ENCODE results near the gene PDE3A.

The PDE3A gene

GRCh38 chr12:20469756-20470155 lies 101.4 kb downstream of the PDE3A start:
- Histone ChIP-seq H3K14ac (ENCODE audit: low read length) (no peak overlapping the region), H3K9ac (ENCODE audit: low read depth, low read length, poor library complexity) (no peak overlapping the region), H3K36me3 (replicated peaks in 1 of 2; ENCODE audit: control insufficient read depth in 2 of 2, insufficient read depth in 2 of 2, low read length in 2 of 2) (no peaks in the 10 kb centered on the region), H3K27me3 (ENCODE audit: control insufficient read depth in 3 of 3, insufficient read depth in 3 of 3, low read depth in 1 of 3, low read length in 3 of 3) (no peaks in the 10 kb centered on the region), H3K79me1 (ENCODE audit: low read depth, low read length) (no peaks in the 10 kb centered on the region), H2AK5ac (ENCODE audit: low read depth, low read length) (no peak overlapping the region), H3K4me1 (ENCODE audit: control insufficient read depth in 2 of 2, insufficient read depth in 1 of 2, low read depth in 1 of 2, low read length in 2 of 2) (peaks cover 1 to 2% of the 10 kb centered on the region in 2 donors), H3K4ac (ENCODE audit: low read length) (no peak overlapping the region), H3K23ac (ENCODE audit: low read depth, low read length, poor library complexity) (no peak overlapping the region), H4K8ac (ENCODE audit: low read depth, low read length) (no peak overlapping the region), H3K18ac (ENCODE audit: low read length) (no peak overlapping the region), H2BK120ac (ENCODE audit: low read depth, low read length) (no peak overlapping the region), H3K4me3 (ENCODE audit: low read length in 2 of 2) (no peak overlapping the region), H2BK15ac (ENCODE audit: low read length) (no peak overlapping the region), H2BK12ac (ENCODE audit: low read length) (no peak overlapping the region), H3K9me3 (replicated peaks in 1 of 2; ENCODE audit: control insufficient read depth in 2 of 2, insufficient read depth in 1 of 2, low read depth in 1 of 2, low read length in 2 of 2) (peaks cover 0 to 4% of the 10 kb centered on the region in 2 donors), H3K27ac (replicated peaks; ENCODE audit: low read length) (no peak overlapping the region), H3K4me2 (ENCODE audit: insufficient read depth, low read length, poor library complexity, severe bottlenecking) (no peak overlapping the region), H2BK5ac (ENCODE audit: low read length) (no peak overlapping the region), H4K91ac (ENCODE audit: low read depth, low read length, poor library complexity) (no peak overlapping the region), H2AFZ (ENCODE audit: low read length) (no peak overlapping the region)
- DNase-seq (ENCODE audit: low spot score): no peak

GRCh38 chr12:20472102-20472782 lies 103.9 kb downstream of the PDE3A start:
- no peak overlapping the region for H4K8ac ChIP-seq (ENCODE audit: low read depth, low read length)
- H4K91ac ChIP-seq (ENCODE audit: low read depth, low read length, poor library complexity): no peak overlapping the region
- H3K18ac ChIP-seq (ENCODE audit: low read length): no peak overlapping the region
- H3K27me3 ChIP-seq (ENCODE audit: control insufficient read depth in 3 of 3, insufficient read depth in 3 of 3, low read depth in 1 of 3, low read length in 3 of 3): no peaks in the 10 kb centered on the region
- H2AFZ ChIP-seq (ENCODE audit: low read length): peak overlapping the region; percentile 62
- no peak overlapping the region for H3K23ac ChIP-seq (ENCODE audit: low read depth, low read length, poor library complexity)
- no peak overlapping the region for H2BK12ac ChIP-seq (ENCODE audit: low read length)
- no peak overlapping the region for H3K14ac ChIP-seq (ENCODE audit: low read length)
- H3K36me3 ChIP-seq (replicated peaks in 1 of 2; ENCODE audit: control insufficient read depth in 2 of 2, insufficient read depth in 2 of 2, low read length in 2 of 2): no peaks in the 10 kb centered on the region
- no peak overlapping the region for H2BK15ac ChIP-seq (ENCODE audit: low read length)
- no CpG with 5 or more reads among the region's 2 CpGs for WGBS, 2 donors (ENCODE audit: extremely low coverage in 2 of 2, insufficient read length in 2 of 2, insufficient replicate concordance in 1 of 2)
- H2AK5ac ChIP-seq (ENCODE audit: low read depth, low read length): no peak overlapping the region
- no peak for DNase-seq (ENCODE audit: low spot score)
- H2BK120ac ChIP-seq (ENCODE audit: low read depth, low read length): no peak overlapping the region
- peaks cover 0 to 4% of the 10 kb centered on the region in 2 donors for H3K9me3 ChIP-seq (replicated peaks in 1 of 2; ENCODE audit: control insufficient read depth in 2 of 2, insufficient read depth in 1 of 2, low read depth in 1 of 2, low read length in 2 of 2)
- no peak overlapping the region for H3K27ac ChIP-seq (replicated peaks; ENCODE audit: low read length)
- no peak overlapping the region for H3K4ac ChIP-seq (ENCODE audit: low read length)
- peaks cover 0 to 4% of the 10 kb centered on the region in 2 donors for H3K4me1 ChIP-seq (ENCODE audit: control insufficient read depth in 2 of 2, insufficient read depth in 1 of 2, low read depth in 1 of 2, low read length in 2 of 2)
- no peak overlapping the region for H3K4me2 ChIP-seq (ENCODE audit: insufficient read depth, low read length, poor library complexity, severe bottlenecking)
- H3K4me3 ChIP-seq (ENCODE audit: low read length in 2 of 2): no peak overlapping the region
- H3K79me1 ChIP-seq (ENCODE audit: low read depth, low read length): no peaks in the 10 kb centered on the region
- no peak overlapping the region for H3K9ac ChIP-seq (ENCODE audit: low read depth, low read length, poor library complexity)
- no peak overlapping the region for H2BK5ac ChIP-seq (ENCODE audit: low read length)

GRCh38 chr12:20473133-20473532 lies 104.8 kb downstream of the PDE3A start:
- no peak overlapping the region for H2BK5ac ChIP-seq (ENCODE audit: low read length)
- no peak overlapping the region for H4K91ac ChIP-seq (ENCODE audit: low read depth, low read length, poor library complexity)
- H3K27me3 ChIP-seq (ENCODE audit: control insufficient read depth in 3 of 3, insufficient read depth in 3 of 3, low read depth in 1 of 3, low read length in 3 of 3): no peaks in the 10 kb centered on the region
- no peak overlapping the region for H3K23ac ChIP-seq (ENCODE audit: low read depth, low read length, poor library complexity)
- H3K79me1 ChIP-seq (ENCODE audit: low read depth, low read length): no peaks in the 10 kb centered on the region
- H2BK120ac ChIP-seq (ENCODE audit: low read depth, low read length): no peak overlapping the region
- WGBS, 2 donors (ENCODE audit: extremely low coverage in 2 of 2, insufficient read length in 2 of 2, insufficient replicate concordance in 1 of 2): no CpG with 5 or more reads among the region's 5 CpGs
- H3K4ac ChIP-seq (ENCODE audit: low read length): no peak overlapping the region
- no peak overlapping the region for H2BK12ac ChIP-seq (ENCODE audit: low read length)
- DNase-seq (ENCODE audit: low spot score): no peak
- no peaks in the 10 kb centered on the region for H3K36me3 ChIP-seq (replicated peaks in 1 of 2; ENCODE audit: control insufficient read depth in 2 of 2, insufficient read depth in 2 of 2, low read length in 2 of 2)
- H3K14ac ChIP-seq (ENCODE audit: low read length): no peak overlapping the region
- H3K4me2 ChIP-seq (ENCODE audit: insufficient read depth, low read length, poor library complexity, severe bottlenecking): no peak overlapping the region
- no peak overlapping the region for H2AFZ ChIP-seq (ENCODE audit: low read length)
- no peak overlapping the region for H4K8ac ChIP-seq (ENCODE audit: low read depth, low read length)
- H3K9me3 ChIP-seq (replicated peaks in 1 of 2; ENCODE audit: control insufficient read depth in 2 of 2, insufficient read depth in 1 of 2, low read depth in 1 of 2, low read length in 2 of 2): peaks cover 0 to 4% of the 10 kb centered on the region in 2 donors
- H2BK15ac ChIP-seq (ENCODE audit: low read length): no peak overlapping the region
- no peak overlapping the region for H3K18ac ChIP-seq (ENCODE audit: low read length)
- H3K27ac ChIP-seq (replicated peaks; ENCODE audit: low read length): no peak overlapping the region
- H3K4me3 ChIP-seq (ENCODE audit: low read length in 2 of 2): no peak overlapping the region
- H3K9ac ChIP-seq (ENCODE audit: low read depth, low read length, poor library complexity): no peak overlapping the region
- no peak overlapping the region for H2AK5ac ChIP-seq (ENCODE audit: low read depth, low read length)
- peaks cover 0 to 12% of the 10 kb centered on the region in 2 donors for H3K4me1 ChIP-seq (ENCODE audit: control insufficient read depth in 2 of 2, insufficient read depth in 1 of 2, low read depth in 1 of 2, low read length in 2 of 2)

GRCh38 chr12:20474016-20474415 lies 105.7 kb downstream of the PDE3A start:
- H2BK5ac ChIP-seq (ENCODE audit: low read length): no peak overlapping the region
- peaks cover 0 to 4% of the 10 kb centered on the region in 2 donors for H3K9me3 ChIP-seq (replicated peaks in 1 of 2; ENCODE audit: control insufficient read depth in 2 of 2, insufficient read depth in 1 of 2, low read depth in 1 of 2, low read length in 2 of 2)
- no peak for DNase-seq (ENCODE audit: low spot score)
- no peak overlapping the region for H4K91ac ChIP-seq (ENCODE audit: low read depth, low read length, poor library complexity)
- H2AFZ ChIP-seq (ENCODE audit: low read length): no peak overlapping the region
- H3K4me3 ChIP-seq (ENCODE audit: low read length in 2 of 2): no peak overlapping the region
- H3K27me3 ChIP-seq (ENCODE audit: control insufficient read depth in 3 of 3, insufficient read depth in 3 of 3, low read depth in 1 of 3, low read length in 3 of 3): no peaks in the 10 kb centered on the region
- no peak overlapping the region for H2AK5ac ChIP-seq (ENCODE audit: low read depth, low read length)
- no peak overlapping the region for H3K27ac ChIP-seq (replicated peaks; ENCODE audit: low read length)
- no CpG with 5 or more reads among the region's 6 CpGs for WGBS, 2 donors (ENCODE audit: extremely low coverage in 2 of 2, insufficient read length in 2 of 2, insufficient replicate concordance in 1 of 2)
- H3K79me1 ChIP-seq (ENCODE audit: low read depth, low read length): no peaks in the 10 kb centered on the region
- no peaks in the 10 kb centered on the region for H3K36me3 ChIP-seq (replicated peaks in 1 of 2; ENCODE audit: control insufficient read depth in 2 of 2, insufficient read depth in 2 of 2, low read length in 2 of 2)
- no peak overlapping the region for H2BK120ac ChIP-seq (ENCODE audit: low read depth, low read length)
- no peak overlapping the region for H4K8ac ChIP-seq (ENCODE audit: low read depth, low read length)
- H3K18ac ChIP-seq (ENCODE audit: low read length): no peak overlapping the region
- no peak overlapping the region for H3K23ac ChIP-seq (ENCODE audit: low read depth, low read length, poor library complexity)
- H2BK12ac ChIP-seq (ENCODE audit: low read length): no peak overlapping the region
- H3K4ac ChIP-seq (ENCODE audit: low read length): no peak overlapping the region
- peaks cover 0 to 15% of the 10 kb centered on the region in 2 donors for H3K4me1 ChIP-seq (ENCODE audit: control insufficient read depth in 2 of 2, insufficient read depth in 1 of 2, low read depth in 1 of 2, low read length in 2 of 2)
- H3K9ac ChIP-seq (ENCODE audit: low read depth, low read length, poor library complexity): no peak overlapping the region
- no peak overlapping the region for H3K14ac ChIP-seq (ENCODE audit: low read length)
- no peak overlapping the region for H3K4me2 ChIP-seq (ENCODE audit: insufficient read depth, low read length, poor library complexity, severe bottlenecking)
- no peak overlapping the region for H2BK15ac ChIP-seq (ENCODE audit: low read length)

Data from neuronal stem cell (in vitro differentiated cells).